ENCODE measurements around the gene GIGYF2.

GIGYF2 gene

GRCh38 chr2:232870018-232870765, 173.1 kb downstream of the GIGYF2 start, which contains the start of gene SNORC:
Gene SNORC (plus strand): TSS chr2:232870264. CDS start chr2:232870342, 78 bp downstream.
- no peak for ATAC-seq
- no peak for TF ChIP-seq ZFP3 (CRISPR knock-in tag; IDR thresholded peaks at IDR 0.05)
- no peak for TF ChIP-seq BACH2 (CRISPR knock-in tag; IDR thresholded peaks at IDR 0.05; ENCODE audit: borderline replicate concordance)
- no peak for TF ChIP-seq ZC3H10 (CRISPR knock-in tag; IDR thresholded peaks at IDR 0.05)
- no peak for TF ChIP-seq TOX (CRISPR knock-in tag; IDR thresholded peaks at IDR 0.05; ENCODE audit: borderline replicate concordance)
- TF ChIP-seq ARNTL (CRISPR knock-in tag; IDR thresholded peaks at IDR 0.05; ENCODE audit: borderline replicate concordance, low read depth), result no peak
- no peak for TF ChIP-seq RARB (CRISPR knock-in tag; IDR thresholded peaks at IDR 0.05)
- no peak for TF ChIP-seq ZNF8 (CRISPR knock-in tag; IDR thresholded peaks at IDR 0.05)
- no peak for TF ChIP-seq OSR1 (CRISPR knock-in tag; IDR thresholded peaks at IDR 0.05)
- TF ChIP-seq CREB5 (CRISPR knock-in tag; IDR thresholded peaks at IDR 0.05; ENCODE audit: low read depth), result no peak

GRCh38 chr2:232870766-232871371, 173.7 kb downstream of the GIGYF2 start:
- TF ChIP-seq OSR1 (CRISPR knock-in tag; IDR thresholded peaks at IDR 0.05) (no peak), ESRRG (CRISPR knock-in tag; IDR thresholded peaks at IDR 0.05) (no peak), TSHZ2 (CRISPR knock-in tag; IDR thresholded peaks at IDR 0.05) (no peak), ISL1 (CRISPR knock-in tag; IDR thresholded peaks at IDR 0.05) (no peak), TCF4 (CRISPR knock-in tag; IDR thresholded peaks at IDR 0.05; ENCODE audit: borderline replicate concordance) (no peak), ZFP3 (CRISPR knock-in tag; IDR thresholded peaks at IDR 0.05) (no peak), RARB (CRISPR knock-in tag; IDR thresholded peaks at IDR 0.05) (no peak), GLIS3 (CRISPR knock-in tag; IDR thresholded peaks at IDR 0.05) (no peak), ZFP30 (CRISPR knock-in tag; IDR thresholded peaks at IDR 0.05) (no peak)
- no peak for ATAC-seq

GRCh38 chr2:232871418-232871834, 174.3 kb downstream of the GIGYF2 start:
- TF ChIP-seq GLIS3 (CRISPR knock-in tag; IDR thresholded peaks at IDR 0.05), result no peak
- no peak for TF ChIP-seq ZNF8 (CRISPR knock-in tag; IDR thresholded peaks at IDR 0.05)
- no peak for TF ChIP-seq SNAI2 (CRISPR knock-in tag; IDR thresholded peaks at IDR 0.05)
- TF ChIP-seq ZC3H10 (CRISPR knock-in tag; IDR thresholded peaks at IDR 0.05), result no peak
- ATAC-seq, result no peak

- no peak for TF ChIP-seq OSR1 (CRISPR knock-in tag; IDR thresholded peaks at IDR 0.05)
- TF ChIP-seq ZC3H10 (CRISPR knock-in tag; IDR thresholded peaks at IDR 0.05), result no peak
- TF ChIP-seq ZNF70 (CRISPR knock-in tag; IDR thresholded peaks at IDR 0.05), result no peak
- TF ChIP-seq ESRRG (CRISPR knock-in tag; IDR thresholded peaks at IDR 0.05), result no peak
- no peak for TF ChIP-seq TOX (CRISPR knock-in tag; IDR thresholded peaks at IDR 0.05; ENCODE audit: borderline replicate concordance)
- TF ChIP-seq CREB5 (CRISPR knock-in tag; IDR thresholded peaks at IDR 0.05; ENCODE audit: low read depth), result no peak
- TF ChIP-seq BACH2 (CRISPR knock-in tag; IDR thresholded peaks at IDR 0.05; ENCODE audit: borderline replicate concordance), result no peak
- TF ChIP-seq TCF4 (CRISPR knock-in tag; IDR thresholded peaks at IDR 0.05; ENCODE audit: borderline replicate concordance), result no peak
- TF ChIP-seq POU6F1 (CRISPR knock-in tag; IDR thresholded peaks at IDR 0.05; ENCODE audit: borderline replicate concordance, low read depth), result no peak
- no peak for TF ChIP-seq ZNF8 (CRISPR knock-in tag; IDR thresholded peaks at IDR 0.05)
- TF ChIP-seq ZNF565 (CRISPR knock-in tag; conservative IDR thresholded peaks at IDR 0.05; ENCODE audit: low read depth), result no peak
- no peak for TF ChIP-seq RARB (CRISPR knock-in tag; IDR thresholded peaks at IDR 0.05)
- no peak for TF ChIP-seq ISL1 (CRISPR knock-in tag; IDR thresholded peaks at IDR 0.05)
- no peak for TF ChIP-seq ZFP30 (CRISPR knock-in tag; IDR thresholded peaks at IDR 0.05)
These were observed 175.0 kb downstream of the GIGYF2 start for GRCh38 chr2:232871835-232872736.

More at GRCh38 chr2:232871835-232872736, 175.0 kb downstream of the GIGYF2 start:
- no peak for ATAC-seq

Measured in SK-N-SH treated with all-trans-retinoic acid at 6 μM for 48 hours (cell line).